Natural killer cell (primary cell): ENCODE results near the gene BIRC2. TPM values are rescaled to one million over a fixed set of nuclear protein-coding genes. Genes with fewer than 3 reads are reported as not detected.

Experiments
- ATAC-seq, 3 donors: fragments of 150-1000 bp in 2 of 3; fragments of 200-7000 bp in 1 of 3; cut with Tn5 transposase; 1 replicate in 1 of 3; 2 replicates in 2 of 3; pipeline ENCODE4 v1.10.0; 2021; ENCODE audit warnings: mild to moderate bottlenecking in 2 of 3, moderate library complexity in 2 of 3
- DNase-seq, 2 donors: peaks; one replicate each; pipeline versions ENCODE4 v3.0.0 to v3.0.0-alpha.2; 2013 to 2021; ENCODE audit warnings: mixed read lengths in 1 of 2
- H3K27ac ChIP-seq: one replicate; pipeline ENCODE4 v1.5.1; 2013; ENCODE audit warnings: mild to moderate bottlenecking, low read length
- H3K27me3 ChIP-seq: one replicate; pipeline ENCODE4 v1.6.1; 2013; ENCODE audit warnings: low read length; ENCODE audit not compliant: control insufficient read depth, insufficient read depth
- H3K36me3 ChIP-seq: one replicate; pipeline ENCODE4 v1.6.1; 2013; ENCODE audit warnings: low read length; ENCODE audit not compliant: control insufficient read depth, insufficient read depth
- H3K4me1 ChIP-seq: one replicate; pipeline ENCODE4 v1.6.1; 2013; ENCODE audit warnings: low read length; ENCODE audit not compliant: control insufficient read depth, insufficient read depth
- H3K4me3 ChIP-seq: one replicate; pipeline ENCODE4 v1.5.1; 2013; ENCODE audit warnings: low read length
- H3K9me3 ChIP-seq: one replicate; pipeline ENCODE4 v1.6.1; 2013; ENCODE audit warnings: low read length; ENCODE audit not compliant: control insufficient read depth, insufficient read depth
- H3K27ac Mint-ChIP-seq, 2 donors: one replicate each; pipeline ENCODE4 v1.8.0; 2022; ENCODE audit warnings: mild to moderate bottlenecking in 2 of 2, mixed read lengths in 2 of 2, moderate library complexity in 1 of 2
- H3K27me3 Mint-ChIP-seq, 2 donors: one replicate each; pipeline ENCODE4 v1.8.0; 2022; ENCODE audit warnings: low read depth in 2 of 2, mixed read lengths in 2 of 2
- H3K36me3 Mint-ChIP-seq: one replicate; pipeline ENCODE4 v1.8.0; 2022; ENCODE audit warnings: mixed read lengths
- H3K4me1 Mint-ChIP-seq, 2 donors: one replicate each; pipeline ENCODE4 v1.8.0; 2022; ENCODE audit warnings: mixed read lengths in 2 of 2
- H3K4me3 Mint-ChIP-seq: one replicate; pipeline ENCODE4 v1.8.0; 2022; ENCODE audit warnings: mild to moderate bottlenecking, moderate library complexity, mixed read lengths
- H3K9me3 Mint-ChIP-seq, 2 donors: one replicate each; pipeline ENCODE4 v1.8.0; 2022; ENCODE audit warnings: mixed read lengths in 2 of 2
- WGBS: methylation state at CpG from one replicate; pipeline ENCODE4 v1.1.7; 2013; ENCODE audit warnings: missing lambda C conversion rate; ENCODE audit not compliant: insufficient coverage; 5-methylcytosine and 5-hydroxymethylcytosine counted together
- intact Hi-C: fragments of 100-400 bp; cut with micrococcal nuclease; formaldehyde crosslinking; loops from one replicate; pipeline ENCODE4 v1.14.2; 2022
- total RNA-seq, 4 donors: library from RNA; stranded (reverse); fragments of 120-200 nt in 1 of 4; gene quantifications; one replicate each; pipeline versions ENCODE4 v1.2.3 to v1.2.4, GENCODE V29; 2013 to 2022
- TF ChIP-seq, protein P1 (sequence below): fragments of 200-600 bp; IDR thresholded peaks from one replicate; pipeline ENCODE4 v1.8.0; 2022; ENCODE audit warnings: antibody characterized with exemption

BIRC2 gene
- total RNA-seq, 3 donors from 2014 or later (not counting 1 experiment from before 2014, with no cell fraction given), result 92.2 to 146 (median 111) TPM

DNA sequence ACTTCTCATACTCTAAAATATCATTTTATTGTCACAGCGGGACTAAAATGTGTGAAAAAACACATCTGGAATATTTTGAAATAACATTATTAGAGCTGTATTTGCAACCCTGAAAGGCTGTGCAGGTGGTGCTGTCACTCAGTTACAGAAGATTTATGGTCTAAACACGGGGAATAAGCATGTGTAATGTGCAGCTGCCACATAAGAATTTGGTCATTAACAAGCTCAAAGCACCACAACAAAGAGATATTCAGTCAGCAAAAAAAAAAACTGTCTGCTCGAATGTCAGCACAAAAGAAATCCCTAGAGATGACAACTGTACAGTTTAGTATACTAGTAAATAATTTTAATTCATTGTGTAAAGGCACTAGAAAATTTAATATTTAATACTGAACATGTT, 74.2 kb downstream of the BIRC2 start:
- no peaks in the 10 kb centered on the region for H3K36me3 ChIP-seq
- ATAC-seq, result no peak
- no peak overlapping the region for H3K4me3 ChIP-seq
- H3K9me3 Mint-ChIP-seq, result no peaks in the 10 kb centered on the region
- no peak overlapping the region for H3K27ac Mint-ChIP-seq
- peak in 1 of 2 donors; percentile 59 for DNase-seq
- no peak overlapping the region for H3K27ac ChIP-seq
- H3K27me3 ChIP-seq, result no peaks in the 10 kb centered on the region
- no peaks in the 10 kb centered on the region for H3K36me3 Mint-ChIP-seq
- no peaks in the 10 kb centered on the region for H3K9me3 ChIP-seq
- H3K4me3 Mint-ChIP-seq, result no peak overlapping the region
- 54% methylated on average over 2 of the region's 3 CpGs for WGBS
- H3K27me3 Mint-ChIP-seq, result no peaks in the 10 kb centered on the region
- intact Hi-C loops, result no loop called here
- peaks cover 8% of the 10 kb centered on the region for H3K4me1 ChIP-seq
- H3K4me1 Mint-ChIP-seq, result peaks cover 43 to 46% of the 10 kb centered on the region in 2 donors
- TF ChIP-seq, protein P1, sequence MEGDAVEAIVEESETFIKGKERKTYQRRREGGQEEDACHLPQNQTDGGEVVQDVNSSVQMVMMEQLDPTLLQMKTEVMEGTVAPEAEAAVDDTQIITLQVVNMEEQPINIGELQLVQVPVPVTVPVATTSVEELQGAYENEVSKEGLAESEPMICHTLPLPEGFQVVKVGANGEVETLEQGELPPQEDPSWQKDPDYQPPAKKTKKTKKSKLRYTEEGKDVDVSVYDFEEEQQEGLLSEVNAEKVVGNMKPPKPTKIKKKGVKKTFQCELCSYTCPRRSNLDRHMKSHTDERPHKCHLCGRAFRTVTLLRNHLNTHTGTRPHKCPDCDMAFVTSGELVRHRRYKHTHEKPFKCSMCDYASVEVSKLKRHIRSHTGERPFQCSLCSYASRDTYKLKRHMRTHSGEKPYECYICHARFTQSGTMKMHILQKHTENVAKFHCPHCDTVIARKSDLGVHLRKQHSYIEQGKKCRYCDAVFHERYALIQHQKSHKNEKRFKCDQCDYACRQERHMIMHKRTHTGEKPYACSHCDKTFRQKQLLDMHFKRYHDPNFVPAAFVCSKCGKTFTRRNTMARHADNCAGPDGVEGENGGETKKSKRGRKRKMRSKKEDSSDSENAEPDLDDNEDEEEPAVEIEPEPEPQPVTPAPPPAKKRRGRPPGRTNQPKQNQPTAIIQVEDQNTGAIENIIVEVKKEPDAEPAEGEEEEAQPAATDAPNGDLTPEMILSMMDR, result no peak

DNA sequence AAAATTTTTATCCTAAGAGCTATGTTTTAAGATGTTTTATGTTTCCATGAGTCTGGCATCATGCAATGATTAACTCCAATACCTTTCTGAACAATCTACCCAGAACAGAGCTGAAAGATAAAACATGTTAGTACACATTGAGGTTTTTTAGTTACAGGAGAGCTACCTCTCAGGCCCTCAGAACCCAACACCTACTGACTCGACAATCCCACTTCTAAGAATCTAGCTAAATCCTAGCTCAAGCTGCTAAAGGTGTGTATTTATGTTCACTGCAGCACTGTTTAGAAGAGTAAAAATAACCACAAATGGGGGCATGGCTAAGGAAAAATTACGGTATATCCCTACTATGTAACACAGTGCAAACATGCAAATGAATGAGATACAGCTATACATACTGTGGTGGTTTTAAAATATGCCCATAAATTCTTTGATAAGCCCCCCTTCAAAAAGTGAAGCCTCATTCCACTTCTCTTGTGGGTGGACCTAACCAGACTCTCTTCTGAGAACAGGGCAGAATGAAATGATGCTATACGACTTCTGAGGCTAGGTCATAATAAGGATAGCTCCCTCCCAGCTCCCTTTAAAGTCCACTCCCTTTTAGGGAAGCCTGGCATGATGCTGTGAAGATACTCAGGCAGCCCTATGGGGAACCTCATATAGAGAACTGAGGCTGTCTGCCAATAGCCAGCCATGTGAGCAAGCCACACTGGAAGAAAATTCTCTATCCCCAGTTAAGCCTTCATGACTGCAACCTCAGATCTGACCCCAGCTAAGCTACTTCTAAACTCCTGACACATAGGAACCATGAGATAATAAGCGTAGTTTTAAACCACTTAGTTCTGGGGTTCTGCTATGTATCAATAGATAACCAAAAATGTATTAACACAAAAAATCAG, 76.1 kb downstream of the BIRC2 start:
- Histone ChIP-seq H3K4me1 (peaks cover 8% of the 10 kb centered on the region), H3K4me3 (no peak overlapping the region), H3K9me3 (no peaks in the 10 kb centered on the region), H3K27ac (no peak overlapping the region), H3K36me3 (peaks cover 1% of the 10 kb centered on the region), H3K27me3 (no peaks in the 10 kb centered on the region)
- DNase-seq (no peak), ATAC-seq (peak; percentile 14 to 34 (median 26))
- peaks cover 31 to 34% of the 10 kb centered on the region in 2 donors for H3K4me1 Mint-ChIP-seq
- intact Hi-C loops, result no loop called here
- no peaks in the 10 kb centered on the region for H3K9me3 Mint-ChIP-seq
- no peaks in the 10 kb centered on the region for H3K27me3 Mint-ChIP-seq
- TF ChIP-seq, protein P1, result no peak
- 17% methylated on average over 1 of the region's 4 CpGs for WGBS
- H3K36me3 Mint-ChIP-seq, result no peaks in the 10 kb centered on the region
- H3K27ac Mint-ChIP-seq, result peak overlapping the region; percentile 25 to 39
- no peak overlapping the region for H3K4me3 Mint-ChIP-seq

DNA sequence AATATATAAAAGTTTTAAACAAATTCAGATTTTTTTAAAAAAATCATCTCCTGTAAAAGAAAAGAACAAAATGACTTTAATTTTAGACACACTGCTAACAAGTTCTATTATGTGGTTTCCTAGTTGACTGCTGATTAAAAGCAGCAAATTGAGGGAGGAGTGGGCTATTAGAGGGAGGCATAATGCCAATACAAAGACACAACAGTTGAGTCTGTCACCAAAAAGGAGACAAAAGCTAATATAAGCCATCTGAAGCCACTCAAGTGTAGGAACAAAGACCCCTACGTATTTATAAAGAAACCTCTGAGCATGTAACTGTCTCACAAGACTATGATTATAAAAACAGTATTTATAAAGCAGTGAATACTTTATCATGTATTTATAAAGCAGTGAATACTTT, 76.9 kb downstream of the BIRC2 start:
- Mint-ChIP-seq H3K27ac (peak overlapping the region in 1 of 2 donors; percentile 25), H3K36me3 (no peaks in the 10 kb centered on the region), H3K4me3 (no peak overlapping the region), H3K27me3 (no peaks in the 10 kb centered on the region), H3K4me1 (peaks cover 24 to 30% of the 10 kb centered on the region in 2 donors), H3K9me3 (no peaks in the 10 kb centered on the region)
- TF ChIP-seq, protein P1, result no peak
- ATAC-seq, result no peak
- Histone ChIP-seq H3K9me3 (no peaks in the 10 kb centered on the region), H3K36me3 (peaks cover 4% of the 10 kb centered on the region), H3K4me1 (peaks cover 8% of the 10 kb centered on the region), H3K27ac (no peak overlapping the region), H3K4me3 (no peak overlapping the region), H3K27me3 (no peaks in the 10 kb centered on the region)
- intact Hi-C loops, result no loop called here
- DNase-seq, result no peak
- WGBS, result no CpG with 5 or more reads among the region's 1 CpG
